Measurements from ENCODE around the gene WDR33.

Gene WDR33

GRCh38 chr2:127659408-127660290 lies 151.3 kb downstream of the WDR33 start:
- no peak for TF ChIP-seq CTCF (IDR thresholded peaks at IDR 0.05; ENCODE audit: low read depth, low read length, missing control alignments)
- in situ Hi-C loops (cut with HindIII; ENCODE audit: low pct_ligation_motif_present, low sequenced_read_pairs), result no loop called here
- Histone ChIP-seq H3K27ac (no peak overlapping the region), H3K4me3 (ENCODE audit: low read depth, low read length) (no peak overlapping the region), H3K36me3 (replicated peaks) (no peaks in the 10 kb centered on the region), H3K27me3 (replicated peaks) (peaks cover 2% of the 10 kb centered on the region)
- DNase-seq, result no peak

GRCh38 chr2:127658641-127659407 lies 152.1 kb downstream of the WDR33 start:
- no peak for TF ChIP-seq CTCF (IDR thresholded peaks at IDR 0.05; ENCODE audit: low read depth, low read length, missing control alignments)
- Histone ChIP-seq H3K27me3 (replicated peaks) (no peaks in the 10 kb centered on the region), H3K36me3 (replicated peaks) (no peaks in the 10 kb centered on the region), H3K4me3 (ENCODE audit: low read depth, low read length) (no peak overlapping the region), H3K27ac (no peak overlapping the region)
- DNase-seq, result no peak
- in situ Hi-C loops (cut with HindIII; ENCODE audit: low pct_ligation_motif_present, low sequenced_read_pairs), result no loop called here

- no peak overlapping the region for H3K27ac ChIP-seq
- no peak for TF ChIP-seq CTCF (IDR thresholded peaks at IDR 0.05; ENCODE audit: low read depth, low read length, missing control alignments)
- in situ Hi-C loops (cut with HindIII; ENCODE audit: low pct_ligation_motif_present, low sequenced_read_pairs), result no loop called here
- H3K27me3 ChIP-seq (replicated peaks), result no peaks in the 10 kb centered on the region
- H3K36me3 ChIP-seq (replicated peaks), result no peaks in the 10 kb centered on the region
- no peak for DNase-seq
- no peak overlapping the region for H3K4me3 ChIP-seq (ENCODE audit: low read depth, low read length)
These were observed 152.8 kb downstream of the WDR33 start for GRCh38 chr2:127658146-127658545.

GRCh38 chr2:127657232-127657595 lies 153.8 kb downstream of the WDR33 start:
- Histone ChIP-seq H3K27ac (no peak overlapping the region), H3K4me3 (ENCODE audit: low read depth, low read length) (no peak overlapping the region), H3K36me3 (replicated peaks) (no peaks in the 10 kb centered on the region), H3K27me3 (replicated peaks) (no peaks in the 10 kb centered on the region)
- DNase-seq, result no peak
- no peak for TF ChIP-seq CTCF (IDR thresholded peaks at IDR 0.05; ENCODE audit: low read depth, low read length, missing control alignments)
- in situ Hi-C loops (cut with HindIII; ENCODE audit: low pct_ligation_motif_present, low sequenced_read_pairs), result no loop called here

GRCh38 chr2:127656569-127657231 lies 154.3 kb downstream of the WDR33 start:
- in situ Hi-C loops (cut with HindIII; ENCODE audit: low pct_ligation_motif_present, low sequenced_read_pairs), result no loop called here
- Histone ChIP-seq H3K4me3 (ENCODE audit: low read depth, low read length) (no peak overlapping the region), H3K36me3 (replicated peaks) (no peaks in the 10 kb centered on the region), H3K27ac (no peak overlapping the region), H3K27me3 (replicated peaks) (no peaks in the 10 kb centered on the region)
- no peak for DNase-seq
- TF ChIP-seq CTCF (IDR thresholded peaks at IDR 0.05; ENCODE audit: low read depth, low read length, missing control alignments), result no peak

All from brain microvascular endothelial cell (primary cell).